HTERT RPE-1 (cell line): Measurements from ENCODE around the gene RAB7A.

Experiments
- in situ Hi-C: fragments of 300-500 bp; cut with MboI; formaldehyde crosslinking; loops from 4 replicates; pipeline ENCODE4 v1.14.3; 2020; ENCODE audit warnings: low sequenced_read_pairs

RAB7A gene

DNA sequence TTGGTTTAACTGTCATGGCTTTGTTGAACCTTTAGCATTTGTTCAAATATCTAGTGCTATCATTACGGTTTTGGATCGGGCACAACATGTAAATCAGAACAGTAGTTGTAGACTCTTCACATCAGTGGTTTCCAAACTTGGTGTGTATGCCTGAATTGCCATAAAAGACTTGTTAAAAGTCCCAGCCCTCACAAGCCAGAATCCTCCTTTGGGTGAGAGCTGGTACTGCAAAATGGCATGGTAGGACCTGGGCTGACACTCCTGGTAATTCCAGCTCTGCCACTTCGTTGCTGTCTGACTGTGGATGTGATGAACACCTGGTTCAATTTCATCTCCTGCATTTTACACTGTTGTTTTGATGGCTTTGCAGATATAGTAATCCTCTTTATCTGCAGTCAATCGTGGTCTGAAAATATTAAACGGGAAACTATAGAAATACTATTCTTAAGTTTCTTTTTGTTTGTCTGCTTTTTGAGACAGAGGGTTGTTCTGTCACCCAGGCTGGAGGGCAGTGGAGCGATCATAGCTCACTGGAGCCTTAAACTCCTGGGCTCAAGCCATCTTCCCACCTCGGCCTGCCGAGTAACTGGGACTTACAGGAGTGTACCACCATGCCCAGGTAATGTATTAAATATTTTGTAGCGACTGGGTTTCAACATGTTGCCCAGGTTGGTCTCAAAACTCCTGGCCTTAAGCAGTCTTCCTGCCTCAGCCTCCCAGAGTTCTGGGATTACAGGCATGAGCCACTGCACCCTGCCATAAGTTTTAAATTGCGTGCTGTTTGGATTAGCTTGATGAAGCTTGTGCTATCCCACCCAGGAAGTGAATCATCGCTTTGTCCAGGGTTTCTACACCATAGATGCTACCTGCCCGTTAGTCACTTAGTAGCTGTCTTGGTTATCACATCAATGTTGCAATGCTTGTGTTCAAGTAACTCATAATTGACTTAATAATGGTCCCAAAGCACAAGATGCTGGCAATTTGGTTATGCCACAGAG lies 61.6 kb downstream of the RAB7A start:
- in situ Hi-C loops = no loop called here

GRCh38 chr3:128788268-128788869 lies 62.4 kb downstream of the RAB7A start:
- in situ Hi-C loops = no loop called here

DNA sequence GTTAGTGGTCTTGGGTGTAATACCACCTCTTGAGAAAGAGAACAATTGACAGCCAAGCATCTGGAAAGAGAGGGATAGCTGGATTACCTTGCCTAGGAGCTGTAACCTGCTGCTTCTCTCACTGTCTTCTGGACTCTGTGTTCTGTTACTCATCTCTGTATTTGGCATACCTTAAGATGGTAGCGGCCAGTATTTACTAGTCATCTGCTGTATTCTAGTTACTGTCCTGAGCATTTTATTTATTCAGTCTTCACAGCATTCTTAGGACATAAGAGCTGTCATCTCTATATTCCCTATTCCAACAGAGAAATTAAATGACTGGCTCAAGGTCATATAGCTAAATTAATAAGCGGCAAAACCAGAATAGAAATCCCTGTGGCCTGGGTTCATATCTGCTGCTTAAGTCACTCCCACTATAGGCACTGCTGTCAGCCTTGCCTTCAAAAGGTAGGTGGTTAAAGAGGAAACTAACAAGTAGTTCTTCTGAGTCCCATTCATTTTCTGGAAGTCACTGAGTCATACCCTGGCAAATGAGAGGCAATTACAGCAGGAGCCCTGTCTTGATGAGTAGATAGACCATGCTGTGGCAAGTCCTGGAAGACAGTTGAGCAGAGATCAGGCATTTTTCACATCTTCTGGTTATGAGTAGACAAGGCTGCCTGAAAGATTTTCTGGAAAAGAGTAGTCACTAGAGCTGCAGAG lies 68.2 kb downstream of the RAB7A start:
- in situ Hi-C loops = no loop called here

- in situ Hi-C loops = no loop called here
Observed at GRCh38 chr3:128794770-128795649, 69.0 kb downstream of the RAB7A start.

DNA sequence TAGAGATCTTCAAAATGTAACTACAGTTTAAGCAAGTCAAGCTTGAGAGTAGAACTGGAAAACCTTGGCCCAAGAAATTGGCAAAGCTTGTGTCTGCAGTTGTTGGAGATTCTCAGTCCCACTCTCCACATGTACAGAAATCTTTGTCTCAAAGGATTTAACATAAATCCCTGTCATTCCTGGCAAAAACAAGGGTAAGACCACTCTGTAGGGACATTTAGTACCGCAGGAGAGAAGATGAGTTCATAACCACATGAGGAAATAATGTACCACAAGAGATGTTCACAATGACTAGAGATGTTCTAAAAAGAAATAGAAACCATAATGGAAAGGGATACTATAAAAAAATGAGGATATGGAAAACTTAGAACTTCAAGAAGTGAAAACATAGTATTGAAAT lies 73.7 kb downstream of the RAB7A start:
- in situ Hi-C loops = no loop called here

GRCh38 chr3:128800241-128801187 lies 74.5 kb downstream of the RAB7A start:
- in situ Hi-C loops = no loop called here

GRCh38 chr3:128801779-128802380 lies 75.9 kb downstream of the RAB7A start:
- in situ Hi-C loops = no loop called here

DNA sequence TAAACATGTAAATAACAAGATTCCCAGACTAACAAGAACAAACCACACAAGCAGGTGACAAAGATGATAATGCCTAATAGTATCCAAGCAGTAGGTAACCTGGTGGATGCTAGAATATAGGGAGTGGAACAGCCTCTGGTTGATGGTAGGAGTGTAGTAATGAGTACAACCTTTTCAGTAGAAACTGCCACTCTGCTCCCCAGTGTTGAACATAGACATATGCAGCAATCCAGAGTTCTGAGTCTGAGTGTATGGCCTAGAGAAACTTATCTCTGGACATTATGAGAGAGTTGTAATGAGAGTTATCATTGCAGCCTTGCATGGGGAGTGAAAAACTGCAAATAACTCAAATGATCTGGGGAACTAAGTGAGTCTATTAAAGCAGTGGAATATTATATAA lies 77.3 kb downstream of the RAB7A start:
- in situ Hi-C loops = no loop called here

DNA sequence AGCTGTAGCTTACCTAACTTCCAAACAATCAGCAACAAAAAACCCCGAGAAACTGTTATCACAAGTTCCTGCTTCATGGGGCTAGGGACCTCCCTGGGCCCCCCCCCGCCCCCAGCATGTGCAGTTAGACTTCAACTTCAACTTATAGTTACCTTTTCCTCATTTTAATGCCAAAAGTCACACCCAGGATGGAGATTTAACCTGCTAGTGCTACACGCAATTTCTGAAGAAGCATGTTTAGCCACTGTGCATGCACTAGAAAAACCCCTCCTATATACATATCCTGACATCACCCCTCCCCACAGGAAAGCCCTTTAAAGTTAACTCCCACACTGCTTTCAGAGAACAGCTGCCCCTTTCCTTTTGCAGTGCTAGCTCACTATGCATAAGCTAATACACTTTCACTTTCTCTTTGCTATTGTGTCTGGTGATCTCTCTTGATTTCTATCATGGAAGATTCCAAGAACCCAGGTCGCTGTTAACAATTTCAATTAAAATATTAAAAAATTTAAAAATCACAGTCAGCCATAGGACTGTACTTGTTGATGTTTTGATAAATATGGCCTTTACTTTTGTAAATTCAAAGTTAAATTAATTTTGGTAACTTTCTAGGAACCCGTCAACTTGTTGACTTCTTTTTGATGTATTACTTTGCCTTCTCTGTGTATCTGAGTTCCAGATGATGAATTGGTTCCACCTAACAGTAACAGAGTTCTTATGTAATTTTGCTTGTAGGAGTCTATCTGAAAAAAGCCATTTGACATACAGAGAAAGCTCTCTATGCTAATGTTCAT lies 78.2 kb downstream of the RAB7A start:
- in situ Hi-C loops = no loop called here

- in situ Hi-C loops = no loop called here
Observed at GRCh38 chr3:128804811-128805155, 78.8 kb downstream of the RAB7A start.

- in situ Hi-C loops = no loop called here
Observed at GRCh38 chr3:128805772-128806171, 79.8 kb downstream of the RAB7A start.

DNA sequence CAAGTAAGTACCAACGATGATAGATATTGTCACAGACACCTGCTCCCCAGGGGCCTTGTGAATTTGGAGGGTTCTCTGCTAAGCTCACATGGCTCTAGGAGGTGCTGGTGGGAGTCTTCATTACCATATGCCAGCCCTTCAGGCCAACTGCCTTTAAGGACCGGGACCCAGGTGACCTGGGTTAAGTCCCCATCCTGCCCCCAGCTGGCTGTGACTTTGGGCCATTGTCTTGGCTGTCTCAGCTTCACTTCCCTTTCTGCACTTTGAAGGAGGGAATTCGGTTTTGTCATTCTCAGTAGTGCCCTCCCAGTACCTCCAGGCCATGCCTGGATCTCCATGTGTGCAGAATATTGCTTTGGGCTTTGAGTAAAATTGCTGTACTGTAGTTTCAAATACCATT lies 80.6 kb downstream of the RAB7A start:
- in situ Hi-C loops = no loop called here

GRCh38 chr3:128807186-128807830 lies 81.3 kb downstream of the RAB7A start:
- in situ Hi-C loops = no loop called here

GRCh38 chr3:128808672-128809071 lies 82.7 kb downstream of the RAB7A start:
- in situ Hi-C loops = no loop called here

DNA sequence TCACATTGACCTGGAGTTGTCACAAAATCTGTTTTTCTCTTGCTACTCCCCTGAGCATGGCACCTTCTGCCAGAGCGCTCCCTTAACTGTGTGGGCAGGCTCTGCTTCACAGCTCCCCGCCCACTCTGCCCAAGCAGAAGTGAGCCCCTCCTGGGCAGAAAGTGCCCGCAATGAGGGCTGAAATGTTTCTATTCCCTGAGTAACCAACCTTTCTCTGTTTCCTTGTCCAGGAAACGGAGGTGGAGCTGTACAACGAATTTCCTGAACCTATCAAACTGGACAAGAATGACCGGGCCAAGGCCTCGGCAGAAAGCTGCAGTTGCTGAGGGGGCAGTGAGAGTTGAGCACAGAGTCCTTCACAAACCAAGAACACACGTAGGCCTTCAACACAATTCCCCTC lies 87.1 kb downstream of the RAB7A start:
- in situ Hi-C loops = no loop called here

- in situ Hi-C loops = no loop called here
Observed at GRCh38 chr3:128814060-128814459, 88.1 kb downstream of the RAB7A start.

- in situ Hi-C loops = no loop called here
Observed at GRCh38 chr3:128814519-128815317, 88.7 kb downstream of the RAB7A start.
